HepG2 (cell line): ENCODE results near the gene CHPF. TPM values are rescaled to one million over a fixed set of nuclear protein-coding genes. Genes with fewer than 3 reads are reported as not detected.
A peak's percentile ranks its signal among the peaks of the same experiment; 100 is the strongest.

ENCODE experiments used
- ATAC-seq: fragments of 200-7000 bp; cut with Tn5 transposase; 3 replicates; pipeline ENCODE4 v1.9.1; 2020; ENCODE audit warnings: mild to moderate bottlenecking, moderate library complexity
- BruUV-seq: library from RNA; stranded (reverse); fragments of 400-500 nt; replicated peaks from 2 replicates; lab custom pipeline; 2021; lab: Mats Ljungman, UMichigan
- CTCF ChIA-PET: fragments of 300-600 bp; formaldehyde crosslinking; extraction: SDS; loops from one replicate; lab custom pipeline; 2021; ENCODE audit warnings: low total read pairs, inconsistent platforms, low intra/inter-chr PET ratio; lab: Yijun Ruan, JAX
- POLR2A ChIA-PET: fragments of 350-600 bp; sonication (Branson Sonifier 250); formaldehyde crosslinking; loops from one replicate; lab custom pipeline; 2020; ENCODE audit warnings: antibody characterized with exemption, inconsistent platforms; lab: Yijun Ruan, JAX
- DNase-seq: peaks from one replicate; pipeline ENCODE4 v3.0.0-alpha.2; 2015; ENCODE audit warnings: low spot score
- FAIRE-seq: peaks from 3 replicates; lab custom pipeline; 2011; peaks lifted over from hg19 to GRCh38; lab: Jason Lieb, UNC
- H2AFZ ChIP-seq: one replicate; pipeline ENCODE4 v1.6.1; 2011; ENCODE audit warnings: low read length, inconsistent platforms
- H3K27ac ChIP-seq: fragments of 300-600 bp; 3 replicates; pipeline ENCODE4 v1.8.0; 2011; ENCODE audit warnings: mixed run types, mild to moderate bottlenecking, mixed read lengths, low read length, inconsistent platforms; ENCODE audit not compliant: insufficient read depth; ENCODE audit errors: extremely low read length
- H3K27me3 ChIP-seq, 2 experiments: fragments of 200-600 bp in 1 of 2; 2 replicates in 1 of 2; 3 replicates in 1 of 2; pipeline versions ENCODE4 v1.6.0 to v1.8.0; 2011; ENCODE audit warnings: low read length in 2 of 2, mild to moderate bottlenecking in 2 of 2, moderate library complexity in 2 of 2, inconsistent platforms in 1 of 2; ENCODE audit not compliant: insufficient read depth in 2 of 2, control insufficient read depth in 1 of 2
- H3K36me3 ChIP-seq, 2 experiments: fragments of 200-600 bp in 1 of 2; replicated peaks in 1 of 2; 2 replicates in 1 of 2; 3 replicates in 1 of 2; pipeline versions ENCODE4 v1.5.1 to v1.8.0; 2011; ENCODE audit warnings: low read length in 2 of 2, inconsistent platforms in 1 of 2; ENCODE audit not compliant: insufficient read depth in 2 of 2, control insufficient read depth in 1 of 2
- H3K4me1 ChIP-seq: 2 replicates; pipeline ENCODE4 v1.5.1; 2012; ENCODE audit warnings: low read length, inconsistent platforms; ENCODE audit not compliant: insufficient read depth
- H3K4me2 ChIP-seq: 2 replicates; pipeline ENCODE4 v1.6.0; 2011; ENCODE audit warnings: low read depth, low read length, inconsistent platforms
- H3K4me3 ChIP-seq, 3 experiments: fragments of 200-600 bp in 1 of 3; sonication (generic), shearing (Covaris generic) in 1 of 3; replicated peaks in 1 of 3; 2 replicates each; pipeline ENCODE4 v1.5.1; 2011 to 2016; ENCODE audit warnings: low read length in 3 of 3, inconsistent platforms in 2 of 3, low read depth in 2 of 3, mild to moderate bottlenecking in 2 of 3, control low read depth in 1 of 3, mixed read lengths in 1 of 3; ENCODE audit not compliant: insufficient read depth in 1 of 3
- H3K79me2 ChIP-seq: one replicate; pipeline ENCODE4 v1.6.1; 2011; ENCODE audit warnings: low read length, inconsistent platforms; ENCODE audit not compliant: insufficient read depth
- H3K9ac ChIP-seq: 2 replicates; pipeline ENCODE4 v1.6.0; 2011; ENCODE audit warnings: mild to moderate bottlenecking, low read depth, low read length, inconsistent platforms; ENCODE audit not compliant: insufficient read depth
- H3K9me3 ChIP-seq: 2 replicates; pipeline ENCODE4 v1.5.1; 2012; ENCODE audit warnings: mild to moderate bottlenecking, low read length
- H4K20me1 ChIP-seq: 2 replicates; pipeline ENCODE4 v1.6.0; 2011; ENCODE audit warnings: inconsistent platforms, mild to moderate bottlenecking, low read length, moderate library complexity; ENCODE audit not compliant: insufficient read depth
- ARID5B ChIP-seq: IDR thresholded peaks from 2 replicates; pipeline ENCODE4 v1.4.0; 2020; ENCODE audit warnings: mild to moderate bottlenecking, missing genetic modification reagents
- DRAP1 ChIP-seq: IDR thresholded peaks from 2 replicates; pipeline ENCODE4 v1.6.1; 2016; ENCODE audit warnings: missing genetic modification reagents, missing compliant biosample characterization
- GABPA ChIP-seq, 2 experiments: IDR thresholded peaks; 2 replicates each; pipeline ENCODE4 v1.6.1; 2011 to 2016; ENCODE audit warnings: low read depth in 2 of 2, low read length in 1 of 2, missing biosample characterization in 1 of 2, missing genetic modification characterization in 1 of 2
- NRL ChIP-seq: sonication (generic); formaldehyde crosslinking; IDR thresholded peaks from 2 replicates; pipeline ENCODE4 v1.5.0; 2020; ENCODE audit warnings: missing genetic modification reagents, mild to moderate bottlenecking, moderate library complexity, borderline replicate concordance
- PHB2 ChIP-seq: fragments of 450-650 bp; IDR thresholded peaks from 2 replicates; pipeline ENCODE4 v1.6.1; 2018; ENCODE audit not compliant: partially characterized antibody
- SP5 ChIP-seq: IDR thresholded peaks from 2 replicates; pipeline ENCODE4 v1.6.1; 2016; ENCODE audit warnings: low read depth, borderline replicate concordance
- ZNF329 ChIP-seq: sonication (generic); formaldehyde crosslinking; IDR thresholded peaks from 2 replicates; pipeline ENCODE4 v1.9.0; 2021; ENCODE audit warnings: low read depth, mild to moderate bottlenecking, missing genetic modification reagents
- ZNF556 ChIP-seq: sonication (generic); formaldehyde crosslinking; IDR thresholded peaks from 2 replicates; pipeline ENCODE4 v1.4.0; 2020; ENCODE audit warnings: mild to moderate bottlenecking, missing genetic modification reagents, borderline replicate concordance
- WGBS: methylation state at CpG from one replicate; pipeline ENCODE4 v1.1.6; 2017; ENCODE audit warnings: low lambda C conversion rate; 5-methylcytosine and 5-hydroxymethylcytosine counted together
- in situ Hi-C: cut with HindIII; loops from 2 replicates; pipeline ENCODE4 v1.10.0; 2017; ENCODE audit warnings: low pct_unique_long_range_greater_than_20kb; ENCODE audit not compliant: extremely low pct_ligation_motif_present
- intact Hi-C: fragments of 100-400 bp; cut with micrococcal nuclease; formaldehyde crosslinking; loops from one replicate; pipeline ENCODE4 v1.10.0; 2022; ENCODE audit not compliant: unreplicated experiment
- polyA plus RNA-seq, 8 experiments: library from polyadenylated mRNA; depleted of rRNA in 3 of 8; stranded (reverse) in 7 of 8; unstranded in 1 of 8; fragments of >200 nt; fragmentation: Illumina TruSeq in 4 of 8; extraction: Trizol in 4 of 8; gene quantifications; 2 replicates each; pipeline versions ENCODE4 v1.2.1 to v1.2.3, GENCODE V29; 2011 to 2016; ENCODE audit warnings: low read depth in 4 of 8, missing spikeins in 1 of 8, mixed read lengths in 1 of 8; ENCODE audit not compliant: insufficient read depth in 1 of 8
- total RNA-seq, 5 experiments: library from RNA; depleted of rRNA; stranded (reverse); fragments of >200 nt; fragmentation: Illumina TruSeq; extraction: Trizol; gene quantifications; 2 replicates each; pipeline ENCODE4 v1.2.3, GENCODE V29; 2016; ENCODE audit warnings: low read depth in 1 of 5
- TF ChIP-seq, protein P1 (sequence below): sonication (generic); formaldehyde crosslinking; IDR thresholded peaks from 2 replicates; pipeline ENCODE4 v1.5.0; 2020; ENCODE audit warnings: mild to moderate bottlenecking, low read depth, missing genetic modification reagents, borderline replicate concordance
- TF ChIP-seq, protein P2 (sequence below): sonication (generic); formaldehyde crosslinking; IDR thresholded peaks from 2 replicates; pipeline ENCODE4 v1.5.1; 2020; ENCODE audit warnings: mild to moderate bottlenecking, missing genetic modification reagents, moderate library complexity
- TF ChIP-seq, protein P3 (sequence below): sonication (generic); formaldehyde crosslinking; IDR thresholded peaks from 2 replicates; pipeline ENCODE4 v1.4.0; 2020; ENCODE audit warnings: missing genetic modification reagents, borderline replicate concordance

The CHPF gene
- total and polyA plus RNA-seq, 2 of the 13 experiments (the other 11 are each of a cell fraction or from before 2014, with no cell fraction given) = 79.6 to 111 TPM

DNA sequence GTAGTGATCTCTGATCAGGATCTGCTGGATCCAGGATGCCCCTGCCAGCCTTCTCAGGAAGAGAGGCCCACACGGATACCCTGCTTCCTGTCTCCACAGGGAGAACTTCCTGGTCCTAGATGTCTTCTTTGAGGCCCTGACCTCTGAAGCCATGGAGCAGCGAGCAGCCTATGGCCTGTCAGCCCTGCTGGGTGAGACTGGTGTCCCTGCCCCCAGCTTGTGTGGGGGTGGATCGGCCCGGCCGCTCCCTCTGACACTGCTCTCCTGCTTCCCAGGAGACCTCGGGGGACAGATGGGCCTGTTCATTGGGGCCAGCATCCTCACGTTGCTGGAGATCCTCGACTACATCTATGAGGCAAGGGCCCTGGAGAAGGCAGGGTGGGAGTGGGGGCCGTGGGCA, 6.6 kb downstream of the CHPF start:
- peaks cover 38% of the 10 kb centered on the region for H3K4me1 ChIP-seq
- intact Hi-C loops = loop anchor here (10.0 kb wide), 1 partner anchor 242 kb away; no protein-coding TSS in a partner anchor
- ATAC-seq (peak; percentile 19), DNase-seq (no peak), FAIRE-seq (no peak)
- in situ Hi-C loops = no loop called here
- peaks cover 10% of the 10 kb centered on the region for H3K79me2 ChIP-seq
- no peak overlapping the region for H2AFZ ChIP-seq
- H3K9ac ChIP-seq = no peak overlapping the region
- peaks cover 4 to 48% of the 10 kb centered on the region in 2 experiments; a peak in 4 of 5 replicates for H3K27me3 ChIP-seq
- ChIA-PET POLR2A (interaction anchor here (1.1 to 1.5 kb wide), 3 partner anchors 23 to 39 kb away, joined by 4 to 9 read pairs (median 4); partner anchors contain the start of genes GMPPA, INHA and OBSL1), CTCF (interaction anchor here (1.5 kb wide), 1 partner anchor 106 kb away, joined by 8 read pairs; no protein-coding TSS in a partner anchor)
- BruUV-seq = no TSS peak
- peak overlapping the region; percentile 51; the same call in 1 of the 2 replicates for H3K4me2 ChIP-seq
- WGBS = 7% methylated on average over 9 of the region's 9 CpGs
- H3K36me3 ChIP-seq = peaks cover 15 to 27% of the 10 kb centered on the region in 2 experiments
- H3K4me3 ChIP-seq = no peak overlapping the region; a peak in 1 of 6 replicates
- no peaks in the 10 kb centered on the region for H3K9me3 ChIP-seq
- H4K20me1 ChIP-seq = peaks cover 37% of the 10 kb centered on the region
- no peak overlapping the region for H3K27ac ChIP-seq
- TF ChIP-seq PHB2 (no peak), SP5 (CRISPR knock-in tag) (no peak), ARID5B (no peak), GABPA (IDR thresholded peaks at IDR 0.05; ENCODE audit: low read depth, low read length) (no peak), GABPA (CRISPR knock-in tag; IDR thresholded peaks at IDR 0.05; ENCODE audit: low read depth) (peak; percentile 55), ZNF329 (CRISPR knock-in tag) (0 out of 2 replicates have a peak, but pooled peaks have one; percentile 51), DRAP1 (no peak), NRL (CRISPR knock-in tag) (peak; percentile 67), ZNF556 (no peak)
- TF ChIP-seq, protein P1, sequence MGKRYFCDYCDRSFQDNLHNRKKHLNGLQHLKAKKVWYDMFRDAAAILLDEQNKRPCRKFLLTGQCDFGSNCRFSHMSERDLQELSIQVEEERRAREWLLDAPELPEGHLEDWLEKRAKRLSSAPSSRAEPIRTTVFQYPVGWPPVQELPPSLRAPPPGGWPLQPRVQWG = no peak
- TF ChIP-seq, protein P2, sequence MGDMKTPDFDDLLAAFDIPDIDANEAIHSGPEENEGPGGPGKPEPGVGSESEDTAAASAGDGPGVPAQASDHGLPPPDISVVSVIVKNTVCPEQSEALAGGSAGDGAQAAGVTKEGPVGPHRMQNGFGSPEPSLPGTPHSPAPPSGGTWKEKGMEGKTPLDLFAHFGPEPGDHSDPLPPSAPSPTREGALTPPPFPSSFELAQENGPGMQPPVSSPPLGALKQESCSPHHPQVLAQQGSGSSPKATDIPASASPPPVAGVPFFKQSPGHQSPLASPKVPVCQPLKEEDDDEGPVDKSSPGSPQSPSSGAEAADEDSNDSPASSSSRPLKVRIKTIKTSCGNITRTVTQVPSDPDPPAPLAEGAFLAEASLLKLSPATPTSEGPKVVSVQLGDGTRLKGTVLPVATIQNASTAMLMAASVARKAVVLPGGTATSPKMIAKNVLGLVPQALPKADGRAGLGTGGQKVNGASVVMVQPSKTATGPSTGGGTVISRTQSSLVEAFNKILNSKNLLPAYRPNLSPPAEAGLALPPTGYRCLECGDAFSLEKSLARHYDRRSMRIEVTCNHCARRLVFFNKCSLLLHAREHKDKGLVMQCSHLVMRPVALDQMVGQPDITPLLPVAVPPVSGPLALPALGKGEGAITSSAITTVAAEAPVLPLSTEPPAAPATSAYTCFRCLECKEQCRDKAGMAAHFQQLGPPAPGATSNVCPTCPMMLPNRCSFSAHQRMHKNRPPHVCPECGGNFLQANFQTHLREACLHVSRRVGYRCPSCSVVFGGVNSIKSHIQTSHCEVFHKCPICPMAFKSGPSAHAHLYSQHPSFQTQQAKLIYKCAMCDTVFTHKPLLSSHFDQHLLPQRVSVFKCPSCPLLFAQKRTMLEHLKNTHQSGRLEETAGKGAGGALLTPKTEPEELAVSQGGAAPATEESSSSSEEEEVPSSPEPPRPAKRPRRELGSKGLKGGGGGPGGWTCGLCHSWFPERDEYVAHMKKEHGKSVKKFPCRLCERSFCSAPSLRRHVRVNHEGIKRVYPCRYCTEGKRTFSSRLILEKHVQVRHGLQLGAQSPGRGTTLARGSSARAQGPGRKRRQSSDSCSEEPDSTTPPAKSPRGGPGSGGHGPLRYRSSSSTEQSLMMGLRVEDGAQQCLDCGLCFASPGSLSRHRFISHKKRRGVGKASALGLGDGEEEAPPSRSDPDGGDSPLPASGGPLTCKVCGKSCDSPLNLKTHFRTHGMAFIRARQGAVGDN (CRISPR knock-in tag) = peak; percentile 35
- TF ChIP-seq, protein P3, sequence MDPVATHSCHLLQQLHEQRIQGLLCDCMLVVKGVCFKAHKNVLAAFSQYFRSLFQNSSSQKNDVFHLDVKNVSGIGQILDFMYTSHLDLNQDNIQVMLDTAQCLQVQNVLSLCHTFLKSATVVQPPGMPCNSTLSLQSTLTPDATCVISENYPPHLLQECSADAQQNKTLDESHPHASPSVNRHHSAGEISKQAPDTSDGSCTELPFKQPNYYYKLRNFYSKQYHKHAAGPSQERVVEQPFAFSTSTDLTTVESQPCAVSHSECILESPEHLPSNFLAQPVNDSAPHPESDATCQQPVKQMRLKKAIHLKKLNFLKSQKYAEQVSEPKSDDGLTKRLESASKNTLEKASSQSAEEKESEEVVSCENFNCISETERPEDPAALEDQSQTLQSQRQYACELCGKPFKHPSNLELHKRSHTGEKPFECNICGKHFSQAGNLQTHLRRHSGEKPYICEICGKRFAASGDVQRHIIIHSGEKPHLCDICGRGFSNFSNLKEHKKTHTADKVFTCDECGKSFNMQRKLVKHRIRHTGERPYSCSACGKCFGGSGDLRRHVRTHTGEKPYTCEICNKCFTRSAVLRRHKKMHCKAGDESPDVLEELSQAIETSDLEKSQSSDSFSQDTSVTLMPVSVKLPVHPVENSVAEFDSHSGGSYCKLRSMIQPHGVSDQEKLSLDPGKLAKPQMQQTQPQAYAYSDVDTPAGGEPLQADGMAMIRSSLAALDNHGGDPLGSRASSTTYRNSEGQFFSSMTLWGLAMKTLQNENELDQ = no peak
